HuH-7 (cell line): ENCODE measurements around the gene TAPBP.
A peak's percentile ranks its signal among the peaks of the same experiment; 100 is the strongest.

Source experiments
- DNase-seq: peaks from one replicate; pipeline ENCODE4 v3.0.0; 2011; ENCODE audit warnings: low spot score

Gene TAPBP

GRCh38 chr6:33319939-33320314 is 6.0 kb upstream of the TAPBP start:
- DNase-seq: no peak

GRCh38 chr6:33318426-33319073 is 4.7 kb upstream of the TAPBP start:
- DNase-seq: no peak

DNA sequence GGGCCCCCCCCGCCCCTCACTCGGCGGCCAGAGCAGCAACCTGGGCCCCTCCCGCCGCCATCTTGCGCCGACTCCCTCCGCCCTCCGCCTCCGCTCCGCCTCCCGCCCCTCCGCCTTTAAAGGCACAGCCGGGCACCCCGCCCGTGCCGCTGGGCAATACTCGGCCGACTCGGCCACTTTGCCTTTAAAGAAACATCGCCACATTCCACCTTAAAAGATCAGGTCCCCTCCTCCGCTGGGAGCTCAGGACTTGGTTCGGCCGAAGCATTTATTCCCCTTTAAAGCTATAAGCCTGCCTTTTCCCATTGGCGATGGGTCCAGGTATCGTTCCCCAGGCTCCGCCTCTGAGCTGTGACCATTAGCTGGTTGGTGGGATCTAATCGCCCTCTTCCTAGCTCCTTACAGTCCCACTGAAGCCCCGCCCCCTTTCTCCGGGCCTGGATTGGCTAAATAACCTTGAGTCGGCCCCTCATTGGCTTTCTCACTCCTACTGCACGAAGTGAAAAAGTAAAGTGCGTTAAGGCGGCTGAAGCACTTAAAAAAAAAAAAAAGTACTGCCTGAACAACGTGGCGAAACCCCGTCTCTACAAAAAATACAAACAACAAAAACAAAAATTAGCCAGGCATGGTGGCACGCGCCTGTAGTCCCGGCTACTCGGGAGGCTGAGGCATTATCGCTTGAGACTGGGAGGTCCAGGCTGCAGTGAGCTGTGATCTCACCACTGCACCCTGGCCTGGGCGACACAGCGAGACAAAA is 4.0 kb upstream of the TAPBP start, which contains the start of gene ZBTB22:
TSS of gene ZBTB22 (minus strand) at position 76 of the 757 bp plus-strand sequence. CDS start 828 bp downstream, outside the sequence.
- DNase-seq: peak; percentile 88

GRCh38 chr6:33317419-33317668 is 3.5 kb upstream of the TAPBP start:
- DNase-seq: peak; percentile 55

DNA sequence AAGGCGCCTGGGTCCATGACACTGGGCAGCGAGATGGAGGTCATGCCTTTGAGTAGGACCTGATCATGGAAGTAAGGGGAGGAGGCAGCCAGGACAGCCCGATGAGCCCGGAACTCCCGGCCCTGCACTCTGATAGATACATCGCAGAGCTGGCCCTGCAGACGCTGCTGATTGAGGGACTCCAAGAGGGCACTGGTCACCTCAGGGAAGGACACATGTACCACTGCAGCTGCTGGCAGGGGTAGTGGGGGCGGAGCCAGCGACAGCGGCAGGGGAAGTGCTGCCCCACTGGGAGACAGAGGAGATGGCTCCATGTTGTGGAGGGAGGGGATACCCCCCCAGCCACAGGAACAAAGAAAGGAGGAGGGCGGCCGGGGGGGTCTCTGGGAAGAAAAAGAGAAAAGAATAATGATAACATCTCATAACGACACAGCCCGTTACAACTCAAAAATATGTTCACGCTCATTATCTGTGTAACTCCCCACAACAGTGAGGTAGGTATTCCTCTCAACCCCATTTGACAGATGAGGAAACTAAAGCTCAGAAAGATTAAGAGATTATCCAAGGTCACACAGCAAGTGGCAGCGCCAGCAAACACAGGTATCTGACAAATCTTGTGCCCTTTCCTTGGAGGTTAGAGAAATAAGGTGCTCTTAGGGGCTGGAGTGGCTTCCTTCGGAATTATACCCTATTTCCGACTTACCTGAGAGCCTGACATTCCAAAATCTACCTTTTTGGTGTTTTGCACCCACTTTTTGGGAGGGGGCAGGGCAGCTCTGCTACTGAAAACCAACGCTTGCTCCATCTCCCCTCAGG is 2.9 kb upstream of the TAPBP start:
- DNase-seq: no peak

DNA sequence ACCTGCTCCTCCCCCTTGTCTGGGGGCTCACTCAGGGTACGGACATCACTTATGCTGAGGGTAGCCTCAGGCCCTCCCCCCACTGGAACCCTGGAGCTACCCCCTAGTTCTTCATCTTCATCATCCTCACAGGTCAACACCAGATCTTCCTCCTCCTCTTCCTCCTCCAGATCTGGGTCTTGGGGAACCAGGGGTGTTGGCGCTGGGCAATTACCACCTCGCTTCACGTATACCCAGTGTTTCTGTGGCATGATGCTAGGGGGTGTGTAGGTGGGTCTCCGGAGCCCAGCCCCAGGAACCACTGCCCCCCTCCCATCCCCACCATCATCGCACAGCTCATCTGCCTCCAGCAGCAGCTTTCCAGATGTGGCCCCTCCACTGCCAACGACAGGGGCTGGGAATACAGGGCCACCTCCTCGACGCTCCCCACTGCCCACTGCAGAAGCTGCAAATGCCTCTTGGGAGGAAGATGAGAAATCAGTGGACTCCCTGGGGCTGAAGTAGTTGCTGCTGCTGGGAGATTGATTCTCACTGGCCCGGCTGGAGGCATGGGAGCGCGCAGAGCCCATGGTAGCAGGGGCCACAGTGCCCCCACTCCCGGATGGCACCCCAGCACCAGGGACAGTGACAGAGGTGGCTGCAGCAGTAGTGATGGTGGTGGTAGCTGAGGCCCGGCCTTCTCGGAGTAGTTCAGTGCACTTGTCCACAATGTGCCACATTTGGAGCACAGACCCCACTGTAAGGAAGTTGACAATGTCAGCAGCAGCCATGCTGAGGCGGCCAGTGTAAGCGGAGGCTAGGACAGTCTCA is 2.1 kb upstream of the TAPBP start:
- no peak for DNase-seq

DNA sequence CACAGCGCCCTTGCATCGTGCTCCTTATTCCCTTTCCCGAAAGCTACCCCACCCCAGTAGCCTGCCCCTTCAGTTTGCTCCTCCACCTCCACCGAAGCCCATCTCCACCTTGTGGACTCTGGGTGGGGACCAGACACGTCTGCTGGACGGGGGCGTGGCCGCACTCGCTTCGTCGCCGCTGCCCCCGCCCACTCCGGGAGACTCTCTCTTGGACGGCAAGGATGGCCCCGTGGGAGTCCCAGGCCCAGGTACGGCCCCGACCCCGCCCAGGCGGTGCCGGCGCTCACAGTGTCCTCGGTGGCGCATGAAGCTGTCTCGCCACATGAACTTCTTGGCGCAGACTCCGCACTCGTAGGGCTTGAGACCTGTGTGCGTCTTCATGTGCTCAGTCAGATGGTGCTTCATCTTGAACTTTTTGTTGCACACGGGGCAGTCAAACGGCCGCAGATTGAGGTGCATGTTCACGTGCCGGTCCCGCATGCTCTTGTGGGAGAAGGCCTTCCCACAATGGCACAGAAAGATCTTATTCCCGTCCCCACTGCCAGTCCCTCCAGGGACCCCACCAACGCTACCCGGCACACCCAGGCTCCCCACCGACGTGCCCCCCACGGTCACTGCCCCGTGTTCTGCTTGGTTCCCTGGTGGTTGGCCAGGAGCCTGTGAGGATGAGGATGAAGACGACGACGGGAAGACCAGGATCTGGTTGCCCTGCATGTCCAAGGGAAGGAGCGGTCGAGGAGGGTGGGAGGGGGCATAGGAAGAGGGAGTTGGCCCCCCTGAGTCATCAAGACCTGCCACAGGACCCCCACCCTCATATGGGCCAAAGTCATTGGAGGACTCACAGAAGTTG is 1.3 kb upstream of the TAPBP start:
- DNase-seq: no peak

DNA sequence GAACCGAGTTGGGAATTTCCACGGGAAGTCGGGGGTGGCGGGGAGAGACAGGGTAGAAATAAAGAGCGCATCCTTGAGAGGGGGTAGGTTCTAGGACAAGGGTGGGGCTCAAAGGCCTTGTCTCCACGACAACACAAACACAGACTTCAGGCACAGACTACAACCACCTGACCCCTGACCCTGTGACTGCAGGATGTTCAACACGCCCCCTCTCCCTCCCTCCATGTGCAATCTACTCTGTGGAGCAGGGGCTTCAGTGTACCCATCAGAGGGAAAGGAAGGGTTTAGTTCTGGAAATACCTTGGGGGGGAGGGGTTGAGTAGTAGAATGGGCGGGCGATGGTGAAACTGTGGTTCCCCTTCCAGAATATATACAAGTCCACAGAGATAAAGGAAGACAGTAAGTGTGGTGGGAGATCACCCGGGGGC is 651 bp upstream of the TAPBP start:
- peak; percentile 61 for DNase-seq

DNA sequence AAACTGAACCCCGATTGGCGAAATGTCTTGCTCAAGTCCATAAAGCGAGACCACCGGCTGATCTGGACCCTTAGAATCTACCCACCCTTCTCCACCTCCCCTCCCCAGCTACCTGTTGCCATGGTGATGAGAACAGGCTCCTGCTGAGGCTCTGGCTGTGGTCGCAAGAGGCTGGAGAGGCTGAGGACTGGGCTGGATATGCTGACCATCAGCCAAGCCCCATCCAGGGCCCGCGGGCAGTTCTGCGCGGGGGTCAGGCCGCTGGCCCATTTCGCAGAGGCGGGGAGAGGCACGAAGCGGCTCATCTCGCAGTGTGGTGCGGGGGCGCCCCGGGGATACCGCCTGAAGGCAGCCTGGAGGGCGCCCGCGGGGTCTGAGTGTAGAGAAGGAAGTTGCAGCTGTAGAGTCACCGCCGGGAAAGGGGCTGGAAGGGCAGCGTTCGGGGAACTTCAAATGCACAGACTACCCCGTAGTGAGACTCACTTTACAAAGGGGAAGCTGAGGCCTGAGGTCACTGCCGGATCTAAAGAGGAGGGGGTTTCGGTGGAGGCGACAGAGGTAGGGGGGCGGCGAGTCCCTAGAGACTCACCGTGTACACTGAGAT is 671 bp downstream of the TAPBP start:
- DNase-seq: peak; percentile 30

DNA sequence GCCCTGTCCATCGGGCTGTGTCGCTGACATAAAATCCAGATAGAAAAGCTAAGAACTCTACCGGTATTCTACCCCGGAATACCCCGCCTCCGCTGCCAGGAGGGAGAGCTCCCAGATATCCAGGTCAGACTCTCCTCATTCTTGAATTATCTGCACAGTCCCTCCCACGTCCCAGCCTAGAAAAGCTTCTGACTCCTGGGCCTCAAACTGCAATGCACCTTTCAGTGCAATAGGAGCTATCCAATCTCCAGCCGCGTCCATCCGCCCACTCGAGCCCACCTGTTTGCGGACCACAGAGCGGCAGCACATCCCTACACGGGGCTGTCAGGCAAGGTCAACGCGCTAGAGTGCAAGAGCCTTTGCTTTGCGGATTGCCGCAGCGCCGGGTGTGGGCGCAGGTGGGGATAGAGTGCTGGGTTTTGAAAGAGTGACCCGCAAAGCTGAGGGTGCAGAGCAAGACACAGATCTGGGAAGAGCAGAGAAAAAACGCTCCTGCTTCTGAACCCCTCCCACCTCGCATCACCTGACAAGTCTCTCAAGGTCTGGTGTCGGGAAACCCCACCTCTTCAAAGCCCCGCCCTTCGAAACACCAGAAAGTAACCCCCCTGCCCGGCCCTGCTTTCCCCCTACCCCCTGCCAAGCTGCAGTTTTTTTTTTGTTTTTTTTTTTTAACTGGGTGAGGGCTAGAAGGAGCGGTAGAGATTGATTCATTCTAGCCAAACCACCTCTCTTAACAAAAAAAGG is 1.3 kb downstream of the TAPBP start:
- DNase-seq: peak; percentile 78

GRCh38 chr6:33306356-33306755 is 7.5 kb downstream of the TAPBP start:
- no peak for DNase-seq

DNA sequence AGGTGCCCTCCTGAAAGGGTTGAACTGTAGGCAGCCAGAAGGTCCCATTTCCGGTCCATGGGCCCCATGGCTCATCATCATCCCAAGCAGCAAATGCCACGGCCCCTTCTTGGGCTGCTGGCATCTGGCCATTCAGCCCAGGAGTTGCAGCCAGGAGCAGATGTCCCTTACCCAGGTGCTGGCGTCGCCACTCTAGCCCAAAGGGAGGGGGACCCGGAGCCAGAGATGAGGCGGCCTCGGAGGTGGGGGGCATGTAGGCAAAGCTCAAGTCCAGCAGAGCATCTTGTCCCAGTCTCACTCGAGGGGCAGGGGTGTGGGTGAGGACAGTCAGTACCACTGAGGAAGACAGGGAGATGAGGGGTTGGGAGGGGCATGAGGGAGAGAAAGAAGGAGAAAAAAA is 8.8 kb downstream of the TAPBP start:
- DNase-seq: no peak

DNA sequence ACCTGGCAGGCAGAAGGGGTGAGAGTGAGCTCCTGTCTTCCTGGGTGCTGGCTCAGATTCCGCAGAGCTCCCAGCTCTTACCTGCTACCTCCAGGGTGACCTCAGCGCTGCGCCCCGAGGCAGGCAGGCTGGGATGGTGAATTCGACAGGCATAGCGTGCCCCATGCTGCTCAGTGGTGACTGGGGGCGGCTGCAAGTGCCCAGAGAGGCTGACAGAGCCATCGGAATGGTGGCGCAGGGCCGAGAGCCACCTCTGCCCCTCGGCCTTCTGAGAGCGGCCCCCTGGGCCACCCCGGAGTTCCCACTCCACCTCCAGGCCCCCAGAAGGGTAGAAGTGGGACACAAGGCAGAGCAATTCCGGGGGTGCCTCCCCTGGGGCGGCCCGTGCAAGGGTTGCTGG is 9.7 kb downstream of the TAPBP start:
- DNase-seq: no peak

- DNase-seq: no peak
Measured at GRCh38 chr6:33301877-33302276, 12.0 kb downstream of the TAPBP start.

GRCh38 chr6:33299237-33299944 is 14.5 kb downstream of the TAPBP start:
- peak; percentile 78 for DNase-seq

GRCh38 chr6:33298773-33299236 is 15.1 kb downstream of the TAPBP start, which contains the start of gene RGL2:
Gene RGL2, minus strand, starts transcription at chr6:33298942. Its CDS starts 332 bp downstream, at chr6:33298610.
- DNase-seq: peak; percentile 14

DNA sequence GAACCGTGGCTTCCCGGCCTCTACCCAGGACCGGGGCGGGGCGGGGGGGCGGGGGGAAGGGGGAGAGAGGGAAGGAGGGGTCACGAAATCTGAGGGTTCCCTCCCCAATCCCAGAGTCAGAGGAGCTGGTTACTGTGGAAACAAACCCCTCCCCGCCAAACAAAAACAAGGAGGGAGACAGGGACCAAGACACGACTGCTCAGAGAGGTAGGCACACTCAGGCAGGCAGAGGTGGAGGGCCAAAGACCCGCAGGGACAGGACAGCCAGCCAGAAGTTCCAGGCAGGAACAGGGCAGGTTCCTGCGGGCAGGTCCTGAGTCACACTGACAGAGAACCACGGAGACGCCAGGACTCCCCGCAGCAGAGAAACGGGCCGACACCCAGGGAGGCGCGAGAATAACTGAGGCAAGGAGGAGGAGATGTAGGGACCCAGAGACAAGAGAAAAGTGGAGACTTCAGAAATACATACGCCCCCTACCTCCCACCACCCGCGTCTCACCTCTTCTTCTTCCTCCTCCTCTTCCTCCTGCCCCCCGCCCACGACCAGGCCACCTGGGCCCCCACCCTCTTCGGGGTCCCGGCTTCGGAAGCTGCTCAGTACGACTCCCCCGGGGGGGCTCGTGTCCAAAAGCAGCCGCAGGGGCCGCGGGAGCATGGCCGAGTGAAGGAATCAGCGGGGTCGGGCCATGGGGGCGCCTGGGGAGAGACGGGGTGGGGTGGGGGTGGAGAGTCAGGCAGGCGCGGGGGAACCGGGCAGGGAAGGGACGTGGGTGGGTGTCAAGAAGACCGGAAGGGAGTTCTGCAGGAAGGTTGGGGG is 15.7 kb downstream of the TAPBP start:
- DNase-seq: peak; percentile 51

- DNase-seq: peak; percentile 47
Measured at GRCh38 chr6:33297406-33297955, 16.4 kb downstream of the TAPBP start.
